Gastroesophageal sphincter (tissue), 3 donors: ENCODE data around the gene NAB1.

Source experiments
- CTCF ChIP-seq, 4 experiments: fragments of 200-600 bp in 2 of 4; fragments of 450-650 bp in 2 of 4; sonication (generic) in 1 of 4; IDR thresholded peaks; one replicate each; pipeline ENCODE4 v1.5.1; 2017 to 2019; ENCODE audit warnings: antibody characterized with exemption in 4 of 4, mild to moderate bottlenecking in 2 of 4, moderate library complexity in 2 of 4
- POLR2A ChIP-seq, 2 donors: fragments of 450-650 bp; IDR thresholded peaks; one replicate each; pipeline ENCODE4 v1.6.1; 2017; ENCODE audit warnings: antibody characterized with exemption in 2 of 2, mild to moderate bottlenecking in 2 of 2, moderate library complexity in 1 of 2
- POLR2AphosphoS5 ChIP-seq: sonication (generic); formaldehyde crosslinking; IDR thresholded peaks from one replicate; pipeline ENCODE4 v1.6.1; 2017; ENCODE audit warnings: antibody characterized with exemption

- TF ChIP-seq POLR2AphosphoS5 (no peak), CTCF (IDR thresholded peaks at IDR 0.05) (no peak), POLR2A (IDR thresholded peaks at IDR 0.05) (no peak)
Measured at GRCh38 chr2:190720691-190721090, 71.8 kb downstream of the NAB1 start.
